Activated CD8-positive, alpha-beta memory T cell treated with anti-CD3 and anti-CD28 coated beads for 1 hour (primary cell): Measurements from ENCODE around the gene CCN2.

Source experiments
- DNase-seq, 2 donors: peaks; one replicate each; pipeline ENCODE4 v3.0.0-alpha.2; 2020; ENCODE audit warnings: low read depth in 1 of 2; ENCODE audit errors: extremely low read depth in 1 of 2

CCN2 gene

DNA sequence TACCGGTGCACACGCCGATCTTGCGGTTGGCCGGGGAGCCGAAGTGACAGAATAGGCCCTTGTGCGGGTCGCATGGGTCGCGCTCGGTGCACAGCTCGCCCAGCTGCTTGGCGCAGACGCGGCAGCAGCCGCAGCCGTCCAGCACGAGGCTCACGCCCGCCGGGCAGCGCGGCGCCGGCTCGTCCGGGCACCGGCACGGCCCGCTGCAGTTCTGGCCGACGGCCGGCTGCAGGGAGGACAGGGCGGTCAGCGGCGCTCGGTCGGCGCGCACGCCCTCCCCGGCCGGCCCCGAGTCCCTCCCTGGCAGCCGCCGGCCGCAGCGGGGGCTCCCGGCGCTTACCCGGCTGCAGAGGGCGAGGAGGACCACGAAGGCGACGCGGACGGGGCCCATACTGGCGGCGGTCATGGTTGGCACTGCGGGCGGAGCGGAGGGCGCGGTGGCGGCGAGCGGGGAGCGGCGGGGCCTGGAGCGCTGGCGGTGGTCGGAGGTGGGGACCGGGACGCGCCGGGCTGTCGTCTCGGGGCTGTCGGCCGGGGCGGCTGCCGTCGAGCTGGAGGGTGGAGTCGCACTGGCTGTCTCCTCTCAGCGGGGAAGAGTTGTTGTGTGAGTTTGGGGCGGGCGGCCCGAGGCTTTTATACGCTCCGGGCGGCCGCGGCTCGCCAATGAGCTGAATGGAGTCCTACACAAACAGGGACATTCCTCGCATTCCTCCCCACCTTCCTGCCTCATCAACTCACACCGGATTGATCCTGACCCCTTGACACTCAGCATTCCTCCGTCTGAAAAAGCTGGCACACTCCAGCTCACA, at the start of gene CCN2:
TSS of gene CCN2 (minus strand) at position 606 of the 809 bp plus-strand sequence. CDS start at position 406, 200 bp downstream.
- DNase-seq, result no peak

GRCh38 chr6:132000296-132000695, 49.1 kb upstream of the CCN2 start:
- DNase-seq, result no peak

DNA sequence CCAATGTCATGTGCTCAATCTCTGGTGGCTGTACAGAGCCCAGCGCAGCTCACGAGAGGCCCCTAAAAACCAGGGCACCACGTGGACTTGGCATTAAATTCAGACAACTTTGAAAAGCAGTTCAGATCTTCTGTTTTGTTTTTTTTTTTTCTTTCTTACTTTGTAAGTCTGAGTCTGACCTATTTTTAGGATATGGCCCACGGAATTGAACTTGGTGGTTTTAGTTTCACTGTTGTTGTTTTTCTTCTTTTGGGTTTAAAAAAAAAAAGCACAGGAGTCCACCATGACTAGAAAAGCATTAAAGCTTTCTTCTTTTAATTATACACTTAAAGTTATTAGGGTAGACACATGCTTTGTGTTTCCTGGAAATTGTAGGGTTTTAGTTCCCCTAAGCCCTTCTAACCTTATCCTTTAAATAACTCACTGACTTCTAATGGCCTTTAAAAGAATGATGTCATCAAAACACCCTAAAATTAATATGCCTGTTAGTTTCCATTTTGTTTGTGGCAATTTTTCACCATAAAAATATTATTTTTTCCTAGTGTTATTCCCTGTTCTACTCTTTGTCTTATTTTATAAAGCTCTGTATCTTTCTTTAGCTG, 48.5 kb upstream of the CCN2 start:
- no peak for DNase-seq

DNA sequence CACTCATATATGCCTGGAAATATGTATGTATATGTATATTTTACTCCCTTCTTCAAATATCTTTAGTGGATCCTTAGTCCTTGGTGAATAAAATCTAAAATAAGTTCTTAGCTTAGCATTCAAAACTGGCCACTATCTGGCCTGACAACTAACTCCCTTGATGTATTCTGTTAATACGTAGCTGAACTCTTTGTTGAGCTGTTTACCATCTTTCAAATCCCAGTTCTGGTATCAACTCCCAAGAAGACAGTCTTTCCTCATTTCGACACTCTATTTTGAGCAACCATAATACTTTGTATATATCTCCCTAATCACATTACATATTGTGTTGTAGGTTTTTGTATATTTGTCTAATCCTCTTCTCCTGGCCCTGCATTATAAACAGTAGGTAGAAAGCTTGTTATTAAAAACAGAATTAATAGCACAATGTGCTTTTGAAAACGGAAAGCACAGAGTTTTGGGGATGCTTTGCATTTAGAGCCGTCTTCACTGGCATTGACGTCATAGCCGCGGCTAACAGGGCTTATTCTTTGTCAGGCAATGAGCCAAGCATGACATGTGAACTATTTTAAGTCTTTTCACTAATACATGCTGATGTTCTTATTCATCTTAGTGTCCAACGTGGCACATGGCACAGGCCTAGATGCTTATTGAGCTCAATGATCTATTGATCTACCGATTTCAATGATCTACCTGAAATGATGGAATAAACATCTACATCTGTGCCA, 47.2 kb upstream of the CCN2 start:
- no peak for DNase-seq

- DNase-seq, result no peak
Observed at GRCh38 chr6:131997429-131998153, 46.4 kb upstream of the CCN2 start.

- DNase-seq, result no peak
Observed at GRCh38 chr6:131995917-131996316, 44.7 kb upstream of the CCN2 start.

DNA sequence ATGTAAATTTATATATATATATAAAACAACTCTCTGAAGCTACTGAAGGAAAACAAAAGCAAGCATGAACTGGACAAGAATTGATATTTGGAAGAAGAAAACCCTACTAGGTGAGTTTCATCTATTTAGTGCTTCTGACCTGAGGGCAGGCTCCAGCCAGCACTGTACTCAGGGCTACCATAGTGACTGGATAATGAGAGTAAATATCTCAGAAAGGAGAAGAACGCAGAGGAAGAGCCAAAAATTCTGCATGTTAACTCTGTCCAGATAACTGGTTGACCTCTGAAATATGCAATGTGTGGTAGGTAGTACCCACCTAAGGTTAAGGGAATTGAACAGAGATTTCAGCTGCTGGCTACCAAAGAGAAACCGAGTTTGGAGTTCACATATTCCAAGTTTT, 41.4 kb upstream of the CCN2 start:
- no peak for DNase-seq

GRCh38 chr6:131989036-131989435, 37.9 kb upstream of the CCN2 start:
- no peak for DNase-seq

- no peak for DNase-seq
Observed at GRCh38 chr6:131982740-131983259, 31.6 kb upstream of the CCN2 start.

- DNase-seq, result no peak
Observed at GRCh38 chr6:131981624-131981978, 30.4 kb upstream of the CCN2 start.

GRCh38 chr6:131980791-131981623, 29.8 kb upstream of the CCN2 start:
- DNase-seq, result no peak

DNA sequence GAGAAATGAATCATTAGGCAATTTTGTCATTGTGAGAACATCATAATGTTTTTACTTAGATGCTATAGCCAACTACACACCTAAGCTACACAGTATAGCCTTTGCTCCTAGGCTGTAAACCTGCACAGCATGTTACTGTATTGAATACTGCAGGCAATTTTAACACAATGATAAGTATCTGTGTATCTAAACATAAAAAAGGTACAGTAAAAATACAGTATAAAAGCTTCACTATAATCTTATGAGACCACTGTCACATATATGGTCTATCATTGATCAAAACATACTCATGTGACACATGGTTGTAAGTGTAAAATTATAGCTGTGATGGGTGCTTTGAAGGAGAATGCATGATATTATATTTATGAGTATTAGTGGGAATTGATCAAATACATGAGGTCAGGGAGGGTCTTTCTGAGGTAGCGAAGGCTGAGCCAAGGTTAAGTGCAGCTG, 29.2 kb upstream of the CCN2 start:
- no peak for DNase-seq

DNA sequence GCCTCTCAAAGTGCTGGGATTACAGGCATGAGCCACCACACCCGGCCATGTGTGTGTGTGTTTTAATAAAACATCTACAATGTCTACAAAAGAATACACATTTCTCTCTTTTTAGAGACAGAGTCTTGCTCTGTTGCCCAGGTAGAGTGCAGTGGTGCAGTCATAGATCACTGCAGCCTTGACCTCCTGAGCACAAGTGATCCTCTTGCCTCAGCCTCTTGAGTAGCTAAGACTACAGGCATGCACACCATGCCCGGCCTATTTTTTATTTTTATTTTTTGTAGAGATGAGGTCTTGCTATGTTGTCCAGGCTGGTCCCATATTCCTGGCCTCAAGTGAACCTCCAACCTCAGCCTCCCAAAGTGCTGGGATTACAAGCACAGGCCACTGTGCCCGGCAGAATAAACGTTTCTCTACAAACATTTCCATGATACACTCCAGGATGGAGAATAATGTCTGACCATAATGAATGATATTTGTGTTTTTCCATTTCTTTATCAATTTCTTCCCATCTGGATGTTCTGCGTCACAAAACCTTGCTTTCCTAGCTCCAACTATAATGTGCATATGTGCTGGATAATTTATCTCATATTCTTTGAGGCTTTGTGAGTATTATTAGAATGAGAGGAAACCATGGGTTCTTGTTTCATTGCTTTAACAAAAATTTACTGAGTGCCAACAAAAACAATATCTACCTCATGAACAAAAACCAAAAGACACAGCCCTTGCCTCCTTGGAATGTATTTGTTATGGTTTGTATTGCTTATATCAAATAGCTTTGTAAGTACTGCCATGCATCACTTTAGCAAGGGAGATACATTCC, 28.6 kb upstream of the CCN2 start:
- no peak for DNase-seq

DNA sequence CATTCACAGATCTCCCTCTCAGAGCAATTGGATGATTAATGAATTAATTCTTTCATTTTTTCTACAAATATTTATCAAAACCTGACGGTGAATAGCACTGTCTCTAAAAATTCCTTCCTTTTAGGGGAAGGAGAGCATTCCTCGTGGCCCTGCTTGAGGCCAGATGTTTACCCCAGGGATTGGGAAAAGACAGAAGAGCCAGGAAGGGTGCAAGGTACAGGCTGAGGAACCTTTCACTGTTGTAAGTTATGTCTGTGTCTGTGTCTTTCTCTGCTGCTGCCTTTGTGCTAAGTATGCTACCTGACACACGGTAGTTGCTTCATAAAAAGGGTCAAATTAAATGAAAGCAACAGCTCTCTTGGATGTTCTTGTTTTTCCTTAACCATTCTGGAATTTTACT, 27.4 kb upstream of the CCN2 start:
- DNase-seq, result no peak

GRCh38 chr6:131976545-131977061, 25.4 kb upstream of the CCN2 start:
- DNase-seq, result no peak

- no peak for DNase-seq
Observed at GRCh38 chr6:131972741-131973140, 21.6 kb upstream of the CCN2 start.

DNA sequence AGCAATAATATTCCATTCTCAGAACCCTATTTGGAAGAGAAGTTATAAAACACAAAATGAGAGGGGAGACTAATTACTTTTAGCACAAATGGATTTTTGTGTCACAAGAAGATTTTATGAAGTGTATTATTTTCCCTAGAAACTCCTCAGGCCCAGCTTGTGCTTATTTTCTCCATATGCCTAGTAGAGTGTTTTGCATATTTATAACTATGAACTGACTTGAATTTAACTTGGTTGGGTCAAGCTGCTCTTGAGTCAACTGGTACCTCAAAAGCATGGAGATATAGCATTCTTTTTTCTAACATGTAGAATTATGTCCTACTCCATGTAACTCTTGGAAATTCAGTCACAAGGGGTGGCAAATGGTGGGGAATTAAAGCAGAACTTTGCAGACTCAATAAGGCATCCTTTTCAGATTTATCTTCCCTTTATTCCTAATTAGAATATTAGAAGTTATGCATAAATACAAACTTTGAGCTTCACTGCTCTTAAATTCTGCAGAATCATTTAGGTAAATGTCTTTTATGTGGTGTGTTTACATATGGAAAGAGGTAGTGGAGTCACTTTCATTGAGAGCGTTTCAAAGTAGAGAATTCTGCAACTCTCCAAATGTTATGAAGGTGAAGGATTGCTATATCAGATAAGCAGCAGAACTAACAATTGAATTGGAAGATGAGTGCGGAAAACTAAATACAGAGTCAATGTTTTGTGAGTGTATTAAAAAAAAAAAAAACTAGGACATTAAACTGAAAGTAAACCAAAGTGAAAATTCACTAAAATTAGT, 19.1 kb upstream of the CCN2 start:
- no peak for DNase-seq

DNA sequence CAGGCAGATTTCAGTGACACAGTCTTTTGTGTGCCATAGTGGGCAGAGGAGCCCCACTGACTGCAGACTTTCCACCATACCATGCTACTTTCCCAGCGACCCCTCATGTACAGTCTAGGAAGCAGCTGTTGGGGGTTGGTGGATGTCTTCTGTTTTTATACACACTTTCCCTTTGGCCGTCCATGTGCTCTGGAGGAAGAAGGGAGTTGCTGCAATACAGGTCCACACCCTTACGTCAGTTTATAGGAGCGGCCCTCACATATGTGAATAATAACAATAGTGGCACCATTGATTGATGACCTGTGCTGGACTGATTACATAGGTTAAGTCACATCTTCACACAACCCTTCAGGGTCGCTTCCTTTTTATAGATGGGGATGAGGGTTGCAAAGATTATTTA, 17.5 kb upstream of the CCN2 start:
- DNase-seq, result no peak
